Gastroesophageal sphincter (tissue), 3 donors: ENCODE data around the gene DNAJC4.
A peak's percentile ranks its signal among the peaks of the same experiment; 100 is the strongest.

ENCODE experiments used
- EP300 ChIP-seq: sonication (generic); formaldehyde crosslinking; IDR thresholded peaks from one replicate; pipeline ENCODE4 v1.6.1; 2017; ENCODE audit warnings: antibody characterized with exemption, mild to moderate bottlenecking
- POLR2A ChIP-seq, 2 donors: fragments of 450-650 bp; IDR thresholded peaks; one replicate each; pipeline ENCODE4 v1.6.1; 2017; ENCODE audit warnings: antibody characterized with exemption in 2 of 2, mild to moderate bottlenecking in 2 of 2, moderate library complexity in 1 of 2
- POLR2AphosphoS5 ChIP-seq: sonication (generic); formaldehyde crosslinking; IDR thresholded peaks from one replicate; pipeline ENCODE4 v1.6.1; 2017; ENCODE audit warnings: antibody characterized with exemption
- TF ChIP-seq, protein P1 (sequence below), 4 experiments: fragments of 200-600 bp in 2 of 4; fragments of 450-650 bp in 2 of 4; sonication (generic) in 1 of 4; IDR thresholded peaks; one replicate each; pipeline ENCODE4 v1.5.1; 2017 to 2019; ENCODE audit warnings: antibody characterized with exemption in 4 of 4, mild to moderate bottlenecking in 2 of 4, moderate library complexity in 2 of 4

DNA sequence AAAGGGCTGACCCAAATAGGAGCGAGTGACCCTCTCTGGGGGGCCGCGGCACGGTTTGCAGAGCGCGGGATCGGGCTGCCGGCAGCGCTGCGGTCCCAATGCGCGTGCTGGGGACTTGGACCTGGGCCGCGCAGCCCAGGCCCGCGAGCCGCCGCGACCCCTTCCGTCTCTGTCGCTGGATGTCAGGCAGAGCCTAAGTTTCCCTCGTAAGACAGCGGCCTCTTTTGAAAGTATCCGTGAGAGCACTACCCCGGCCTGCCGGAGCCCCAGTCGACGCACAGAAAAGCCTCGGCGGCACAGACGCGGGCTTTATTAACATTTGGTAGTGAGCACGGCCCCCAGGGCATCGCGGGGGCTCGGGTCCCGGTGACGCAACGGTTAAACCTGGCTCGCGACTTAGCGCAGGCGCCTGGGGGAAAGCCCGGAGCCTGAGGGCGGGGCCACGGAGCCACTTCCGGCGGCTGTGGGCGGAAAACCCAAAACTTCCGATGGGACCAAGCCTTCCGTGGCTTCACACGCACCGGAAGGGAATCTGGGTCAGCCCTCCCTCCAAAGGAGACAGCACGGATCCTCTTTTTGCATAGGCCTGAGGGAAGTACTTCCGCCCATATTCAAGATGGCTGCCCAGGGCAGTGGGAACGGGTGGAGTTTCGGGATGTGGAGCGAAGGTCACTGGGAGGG is 39.3 kb downstream of the DNAJC4 start:
- TF ChIP-seq, protein P1, sequence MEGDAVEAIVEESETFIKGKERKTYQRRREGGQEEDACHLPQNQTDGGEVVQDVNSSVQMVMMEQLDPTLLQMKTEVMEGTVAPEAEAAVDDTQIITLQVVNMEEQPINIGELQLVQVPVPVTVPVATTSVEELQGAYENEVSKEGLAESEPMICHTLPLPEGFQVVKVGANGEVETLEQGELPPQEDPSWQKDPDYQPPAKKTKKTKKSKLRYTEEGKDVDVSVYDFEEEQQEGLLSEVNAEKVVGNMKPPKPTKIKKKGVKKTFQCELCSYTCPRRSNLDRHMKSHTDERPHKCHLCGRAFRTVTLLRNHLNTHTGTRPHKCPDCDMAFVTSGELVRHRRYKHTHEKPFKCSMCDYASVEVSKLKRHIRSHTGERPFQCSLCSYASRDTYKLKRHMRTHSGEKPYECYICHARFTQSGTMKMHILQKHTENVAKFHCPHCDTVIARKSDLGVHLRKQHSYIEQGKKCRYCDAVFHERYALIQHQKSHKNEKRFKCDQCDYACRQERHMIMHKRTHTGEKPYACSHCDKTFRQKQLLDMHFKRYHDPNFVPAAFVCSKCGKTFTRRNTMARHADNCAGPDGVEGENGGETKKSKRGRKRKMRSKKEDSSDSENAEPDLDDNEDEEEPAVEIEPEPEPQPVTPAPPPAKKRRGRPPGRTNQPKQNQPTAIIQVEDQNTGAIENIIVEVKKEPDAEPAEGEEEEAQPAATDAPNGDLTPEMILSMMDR (IDR thresholded peaks at IDR 0.05) = peak in 3 of 4 experiments; percentile 7 to 37 (median 14)
- TF ChIP-seq POLR2A (IDR thresholded peaks at IDR 0.05) (peak; percentile 48 to 49), POLR2AphosphoS5 (peak; percentile 91), EP300 (no peak)
